Measurements from ENCODE around the gene RAPH1.

DNA sequence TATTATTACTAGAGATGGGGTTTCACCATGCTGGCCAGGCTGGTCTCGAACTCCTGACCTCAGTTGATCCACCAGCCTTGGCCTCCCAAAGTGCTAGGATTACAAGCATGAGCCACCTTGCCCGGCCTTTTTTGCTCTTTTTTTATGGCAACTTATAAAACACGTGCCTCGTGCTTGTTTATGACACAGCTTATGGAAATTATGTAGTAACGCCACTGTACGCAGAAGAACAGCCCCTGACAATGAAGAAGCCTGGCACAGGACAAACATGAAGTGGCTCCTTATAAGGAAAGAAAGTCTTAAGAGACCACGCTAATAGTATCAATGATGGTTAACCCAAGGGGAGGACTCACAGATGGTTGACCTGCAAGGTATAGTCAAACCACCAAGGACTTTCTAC is 37.2 kb upstream of the RAPH1 start:
- TF ChIP-seq, protein P1, sequence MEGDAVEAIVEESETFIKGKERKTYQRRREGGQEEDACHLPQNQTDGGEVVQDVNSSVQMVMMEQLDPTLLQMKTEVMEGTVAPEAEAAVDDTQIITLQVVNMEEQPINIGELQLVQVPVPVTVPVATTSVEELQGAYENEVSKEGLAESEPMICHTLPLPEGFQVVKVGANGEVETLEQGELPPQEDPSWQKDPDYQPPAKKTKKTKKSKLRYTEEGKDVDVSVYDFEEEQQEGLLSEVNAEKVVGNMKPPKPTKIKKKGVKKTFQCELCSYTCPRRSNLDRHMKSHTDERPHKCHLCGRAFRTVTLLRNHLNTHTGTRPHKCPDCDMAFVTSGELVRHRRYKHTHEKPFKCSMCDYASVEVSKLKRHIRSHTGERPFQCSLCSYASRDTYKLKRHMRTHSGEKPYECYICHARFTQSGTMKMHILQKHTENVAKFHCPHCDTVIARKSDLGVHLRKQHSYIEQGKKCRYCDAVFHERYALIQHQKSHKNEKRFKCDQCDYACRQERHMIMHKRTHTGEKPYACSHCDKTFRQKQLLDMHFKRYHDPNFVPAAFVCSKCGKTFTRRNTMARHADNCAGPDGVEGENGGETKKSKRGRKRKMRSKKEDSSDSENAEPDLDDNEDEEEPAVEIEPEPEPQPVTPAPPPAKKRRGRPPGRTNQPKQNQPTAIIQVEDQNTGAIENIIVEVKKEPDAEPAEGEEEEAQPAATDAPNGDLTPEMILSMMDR (conservative IDR thresholded peaks at IDR 0.05; ENCODE audit: low read depth, low read length), result no peak
- TF ChIP-seq EZH2 (IDR thresholded peaks at IDR 0.05; ENCODE audit: low read length, unreplicated experiment), result no peak
- no peak for TF ChIP-seq EZH2phosphoT487 (IDR thresholded peaks at IDR 0.05; ENCODE audit: borderline replicate concordance, low read length)
